GM13977 (cell line): Measurements from ENCODE around the gene RBP2.

ENCODE experiments used
- DNase-seq: peaks from one replicate; pipeline ENCODE4 v3.0.0; 2012; ENCODE audit warnings: low spot score
- in situ Hi-C: fragments of 300-500 bp; cut with MboI; formaldehyde crosslinking; loops from one replicate; pipeline ENCODE4 v1.12.0; 2022; ENCODE audit warnings: low sequenced_read_pairs, low pct_unique_long_range_greater_than_20kb, mixed read lengths, inconsistent platforms; ENCODE audit not compliant: unreplicated experiment
- TF ChIP-seq, protein P1 (sequence below): IDR thresholded peaks from 2 replicates; pipeline ENCODE4 v1.5.1; 2012; ENCODE audit warnings: mild to moderate bottlenecking, control low read depth; ENCODE audit not compliant: insufficient read depth; ENCODE audit errors: extremely low read depth, missing control alignments

The RBP2 gene

DNA sequence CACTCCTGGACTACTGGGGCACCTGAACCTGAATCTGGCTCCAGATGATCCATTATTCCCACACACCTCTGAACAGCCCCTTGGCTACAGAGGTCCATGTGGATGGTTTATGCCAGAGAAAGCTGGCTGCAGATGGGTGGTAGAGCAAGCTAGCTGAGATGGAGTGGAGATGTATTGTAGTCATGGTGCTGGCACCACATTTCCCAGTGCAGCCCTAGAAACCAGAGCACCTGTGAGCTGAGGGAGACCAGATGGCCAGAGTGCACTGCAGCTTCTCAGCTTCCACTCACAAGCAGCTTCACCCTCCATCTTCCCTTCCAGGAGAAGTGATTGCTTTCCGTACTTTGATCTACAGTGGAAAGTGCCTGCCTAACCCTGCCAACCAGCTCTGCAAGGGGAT, 33.3 kb upstream of the RBP2 start:
- DNase-seq = no peak
- in situ Hi-C loops = no loop called here
- TF ChIP-seq, protein P1, sequence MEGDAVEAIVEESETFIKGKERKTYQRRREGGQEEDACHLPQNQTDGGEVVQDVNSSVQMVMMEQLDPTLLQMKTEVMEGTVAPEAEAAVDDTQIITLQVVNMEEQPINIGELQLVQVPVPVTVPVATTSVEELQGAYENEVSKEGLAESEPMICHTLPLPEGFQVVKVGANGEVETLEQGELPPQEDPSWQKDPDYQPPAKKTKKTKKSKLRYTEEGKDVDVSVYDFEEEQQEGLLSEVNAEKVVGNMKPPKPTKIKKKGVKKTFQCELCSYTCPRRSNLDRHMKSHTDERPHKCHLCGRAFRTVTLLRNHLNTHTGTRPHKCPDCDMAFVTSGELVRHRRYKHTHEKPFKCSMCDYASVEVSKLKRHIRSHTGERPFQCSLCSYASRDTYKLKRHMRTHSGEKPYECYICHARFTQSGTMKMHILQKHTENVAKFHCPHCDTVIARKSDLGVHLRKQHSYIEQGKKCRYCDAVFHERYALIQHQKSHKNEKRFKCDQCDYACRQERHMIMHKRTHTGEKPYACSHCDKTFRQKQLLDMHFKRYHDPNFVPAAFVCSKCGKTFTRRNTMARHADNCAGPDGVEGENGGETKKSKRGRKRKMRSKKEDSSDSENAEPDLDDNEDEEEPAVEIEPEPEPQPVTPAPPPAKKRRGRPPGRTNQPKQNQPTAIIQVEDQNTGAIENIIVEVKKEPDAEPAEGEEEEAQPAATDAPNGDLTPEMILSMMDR = no peak

DNA sequence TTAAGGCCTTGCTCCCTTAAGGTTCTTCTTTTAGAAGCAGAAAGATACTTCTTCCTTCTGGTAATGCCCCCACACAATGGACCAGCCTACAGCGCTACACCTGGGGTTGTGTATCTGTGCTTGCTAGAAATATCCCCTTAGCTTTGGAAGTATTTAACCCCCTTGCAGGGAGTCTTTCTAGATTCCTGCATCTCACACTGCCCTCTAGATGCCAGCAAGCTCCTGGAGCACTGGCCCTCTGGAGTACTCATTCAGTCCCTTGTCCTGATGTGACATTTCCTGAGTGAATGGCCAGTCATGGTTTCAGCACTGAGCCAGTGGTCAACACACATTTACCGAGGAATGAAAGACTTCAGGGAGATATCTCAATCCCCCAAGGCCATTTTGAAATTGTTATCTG, 30.4 kb upstream of the RBP2 start:
- no peak for DNase-seq
- in situ Hi-C loops = no loop called here
- TF ChIP-seq, protein P1 = peak; percentile 7

DNA sequence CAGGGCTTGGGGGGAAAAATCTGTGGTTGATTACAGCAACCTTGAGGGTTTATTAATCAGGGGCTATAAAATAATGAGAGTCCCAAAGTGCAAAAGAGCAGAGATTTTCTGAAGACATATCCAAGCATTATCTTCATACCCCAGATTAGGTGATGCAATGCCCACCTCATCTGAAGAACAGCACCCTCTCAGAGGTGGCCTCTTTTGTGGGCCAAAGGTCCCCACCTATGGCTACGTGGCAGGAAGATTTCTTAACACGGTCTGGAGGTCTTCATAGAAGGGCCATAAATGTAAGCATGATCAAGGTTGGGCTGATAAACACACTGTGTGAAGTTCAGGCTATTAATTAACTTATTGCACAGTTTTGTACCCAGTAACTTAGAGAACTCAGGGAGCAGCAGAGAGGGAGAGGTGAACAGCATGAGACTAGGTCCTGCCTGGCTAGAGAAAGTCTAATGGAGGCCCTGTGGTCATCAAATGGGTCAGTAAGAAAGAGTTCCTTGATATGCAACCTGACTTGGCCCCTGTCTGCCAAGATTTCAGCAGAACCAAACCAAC, 29.6 kb upstream of the RBP2 start:
- TF ChIP-seq, protein P1 = no peak
- in situ Hi-C loops = no loop called here

DNA sequence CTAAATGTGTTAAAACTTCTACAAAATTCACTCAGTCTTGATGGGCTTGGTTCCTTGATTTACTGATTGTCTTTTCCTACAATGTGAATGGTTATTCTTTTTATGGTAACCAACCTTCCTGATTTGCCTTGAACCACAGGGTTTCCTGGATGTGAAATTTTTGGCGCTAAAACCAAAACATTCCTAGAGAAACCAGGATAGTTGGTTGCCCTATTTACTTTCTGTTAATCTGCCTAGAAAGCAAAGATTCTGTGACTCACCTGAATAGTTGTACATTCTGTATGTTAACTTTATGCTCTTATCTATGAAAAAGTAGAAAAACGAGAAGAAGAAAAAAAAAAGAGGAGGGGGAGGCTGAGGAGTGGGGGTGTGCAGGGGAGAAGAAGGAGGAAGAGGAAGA, 23.2 kb upstream of the RBP2 start:
- TF ChIP-seq, protein P1 = no peak
- in situ Hi-C loops = no loop called here

More for the DNA sequence above, 29.6 kb upstream of the RBP2 start:
- no peak for DNase-seq

DNA sequence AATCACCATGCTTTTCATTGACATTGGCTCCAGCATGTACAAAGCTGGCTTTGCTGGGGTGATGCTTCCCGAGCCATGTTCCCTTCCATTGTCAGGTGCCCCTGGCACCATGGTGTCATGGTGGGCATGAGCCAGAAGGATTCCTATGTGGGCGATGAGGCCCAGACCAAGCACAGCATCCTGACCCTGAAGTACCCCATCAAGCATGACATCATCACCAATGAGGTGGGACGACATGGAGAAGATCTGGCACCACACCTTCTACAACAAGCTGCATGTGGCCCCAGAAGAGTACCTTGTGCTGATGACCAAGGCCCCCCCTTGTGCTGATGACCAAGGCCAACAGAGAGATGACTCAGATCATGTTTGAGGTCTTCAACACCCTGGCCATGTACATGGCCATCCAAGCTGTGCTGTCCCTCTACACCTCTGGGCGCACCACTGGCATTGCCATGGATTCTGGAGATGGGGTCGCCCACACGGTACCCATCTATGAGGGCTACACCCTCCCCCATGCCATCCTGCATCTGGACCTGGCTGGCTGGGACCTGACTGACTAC, 17.6 kb upstream of the RBP2 start:
- TF ChIP-seq, protein P1 = no peak
- in situ Hi-C loops = no loop called here
- no peak for DNase-seq

More for the DNA sequence above, 23.2 kb upstream of the RBP2 start:
- no peak for DNase-seq

DNA sequence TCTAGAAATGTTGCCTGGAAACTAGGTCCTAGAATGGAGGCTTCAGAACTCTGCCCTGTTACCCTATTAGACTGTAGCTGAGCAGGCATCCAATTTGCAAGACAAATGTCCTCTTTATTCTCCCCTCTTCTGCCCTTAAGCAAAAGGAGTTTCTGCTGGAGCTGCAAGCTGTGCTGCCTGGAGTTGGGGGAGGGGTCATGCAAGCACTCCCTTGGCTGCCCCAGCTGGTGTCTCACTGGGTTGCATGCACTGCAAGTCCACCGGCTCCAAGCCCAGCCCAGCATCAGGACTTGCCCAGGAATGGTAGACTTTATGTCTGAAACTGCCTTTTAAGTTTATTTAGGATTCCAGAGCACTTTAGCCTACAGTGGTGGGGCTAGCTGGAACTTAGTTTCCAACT, 15.7 kb upstream of the RBP2 start:
- DNase-seq = no peak
- TF ChIP-seq, protein P1 = no peak
- in situ Hi-C loops = no loop called here
